ENCODE results near the gene SLC10A3.

GRCh38 chrX:154494715-154495114 is 4.3 kb upstream of the SLC10A3 start:
- TF ChIP-seq CTCF (IDR thresholded peaks at IDR 0.05; ENCODE audit: low read length) (no peak), EZH2 (IDR thresholded peaks at IDR 0.05; ENCODE audit: borderline replicate concordance, low read length) (no peak)

Data from OCI-LY1 (cell line).